GM21619 (cell line): ENCODE data around the gene SPEM3.

Experiments used
- ATAC-seq: cut with Tn5 transposase; IDR thresholded peaks from one replicate; pipeline ENCODE4 v1.9.1; 2021; ENCODE audit not compliant: unreplicated experiment

SPEM3 gene

GRCh38 chr17:7419819-7420610 is 8.6 kb upstream of the SPEM3 start, which contains the start of gene SPEM1:
Gene SPEM1 (plus strand): TSS chr17:7420324. CDS start chr17:7420385, 61 bp downstream.
- no peak for ATAC-seq

DNA sequence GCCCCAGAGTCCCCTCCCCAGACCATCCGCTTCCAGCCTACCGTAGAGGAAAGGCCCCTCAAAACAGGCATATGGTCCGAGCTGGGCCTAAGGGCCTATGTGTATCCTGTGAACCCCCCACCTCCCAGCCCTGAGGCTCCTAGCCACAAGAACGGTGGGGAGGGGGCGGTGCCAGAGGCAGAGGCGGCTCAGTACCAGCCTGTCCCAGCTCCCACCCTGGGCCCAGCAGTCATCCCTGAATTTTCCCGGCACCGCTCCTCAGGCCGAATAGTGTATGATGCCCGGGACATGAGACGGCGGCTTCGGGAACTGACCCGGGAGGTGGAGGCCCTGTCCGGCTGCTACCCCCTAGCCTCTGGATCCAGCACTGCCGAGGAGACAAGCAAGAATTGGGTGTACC is 7.5 kb upstream of the SPEM3 start:
- no peak for ATAC-seq

GRCh38 chr17:7423679-7424078 is 5.0 kb upstream of the SPEM3 start:
- ATAC-seq = no peak

DNA sequence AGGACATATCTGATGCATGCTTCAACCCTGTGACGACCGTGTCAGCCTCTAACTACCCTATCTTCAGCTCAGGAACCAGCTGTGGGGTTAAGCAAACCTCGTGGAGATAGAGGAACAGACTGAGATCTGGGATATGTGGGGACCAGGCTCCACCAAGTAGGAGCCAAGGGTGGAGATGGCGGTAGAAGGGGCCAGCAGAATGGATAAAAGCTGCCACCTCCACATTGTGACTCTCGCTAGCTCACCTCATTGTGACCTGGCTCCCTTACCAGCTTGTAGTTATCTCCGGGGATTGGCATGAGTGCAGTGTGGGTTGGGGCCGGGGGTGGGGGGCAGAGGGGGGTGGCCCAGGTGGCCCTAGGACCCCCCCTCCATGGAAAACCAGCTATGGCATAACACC is 3.3 kb upstream of the SPEM3 start, which contains the start of gene SPEM2:
Gene SPEM2, plus strand, starts transcription at position 301 of the 400 bp plus-strand sequence. Its CDS starts 73 bp downstream, at position 374.
- no peak for ATAC-seq

DNA sequence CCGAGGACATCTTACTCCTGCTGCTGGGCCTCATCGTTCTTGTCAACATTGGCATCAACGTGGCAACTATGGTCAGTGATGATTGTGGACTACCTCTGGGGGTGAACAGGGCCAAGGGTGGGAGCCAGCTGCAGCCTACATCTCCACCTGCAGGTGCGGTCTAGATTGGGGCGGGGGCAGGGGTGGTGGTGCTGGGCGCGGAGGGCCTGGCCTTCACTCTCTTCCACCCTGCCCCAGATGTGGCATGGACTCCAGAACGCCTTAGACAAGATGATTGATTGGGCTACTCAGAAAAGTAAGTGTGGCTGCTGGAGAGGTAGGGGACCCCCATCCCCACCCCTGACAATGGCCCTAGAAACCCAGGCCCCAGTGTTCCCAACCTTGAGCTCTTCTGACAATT is 2.9 kb upstream of the SPEM3 start:
- no peak for ATAC-seq

DNA sequence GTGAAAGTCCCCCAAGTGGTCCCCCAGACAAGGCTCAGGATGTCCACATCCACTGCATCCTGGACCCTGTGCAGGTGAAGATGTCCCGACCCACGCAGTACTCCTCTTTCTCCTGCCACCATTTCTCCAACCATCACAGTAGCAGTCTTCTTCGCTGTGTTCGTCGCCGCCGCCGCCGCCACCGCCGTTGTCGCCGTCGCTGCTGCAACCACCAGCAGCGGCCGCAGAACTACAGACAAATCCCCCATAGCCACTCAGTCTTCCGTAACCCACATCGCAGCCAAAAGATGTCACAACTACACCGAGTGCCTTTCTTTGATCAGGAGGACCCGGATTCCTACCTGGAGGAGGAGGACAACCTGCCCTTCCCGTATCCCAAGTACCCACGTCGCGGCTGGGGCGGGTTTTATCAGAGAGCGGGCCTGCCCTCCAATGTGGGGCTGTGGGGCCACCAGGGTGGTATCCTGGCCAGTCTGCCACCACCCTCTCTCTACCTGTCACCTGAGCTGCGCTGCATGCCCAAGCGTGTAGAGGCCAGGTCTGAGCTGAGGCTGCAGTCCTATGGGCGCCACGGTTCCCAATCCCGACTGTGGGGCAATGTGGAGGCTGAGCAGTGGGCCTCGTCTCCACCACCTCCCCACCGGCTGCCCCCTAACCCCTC is 2.3 kb upstream of the SPEM3 start:
- no peak for ATAC-seq

GRCh38 chr17:7426896-7427489 is 1.7 kb upstream of the SPEM3 start:
- ATAC-seq = no peak

DNA sequence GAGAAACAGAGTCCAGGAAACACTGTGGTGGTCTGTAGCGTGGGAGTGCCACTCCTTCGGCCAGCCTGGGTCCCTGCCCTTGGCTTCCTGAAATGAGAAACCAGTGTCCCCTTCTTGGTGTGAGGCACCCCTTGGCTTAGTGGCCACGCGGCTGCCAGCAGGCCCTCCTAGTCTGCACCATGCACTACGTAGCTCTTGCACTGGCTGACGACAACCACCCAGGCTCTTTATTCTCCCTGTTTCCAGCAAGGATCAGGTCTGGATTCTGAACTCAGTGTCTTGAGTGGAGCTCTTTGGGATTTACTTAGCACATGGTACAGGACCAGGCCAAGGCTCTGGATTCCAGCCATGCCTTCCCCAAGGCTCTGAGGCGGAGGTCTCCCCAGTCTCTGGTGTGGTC is 1.1 kb upstream of the SPEM3 start:
- ATAC-seq = no peak

GRCh38 chr17:7429722-7430121 is 1.1 kb downstream of the SPEM3 start:
- ATAC-seq = no peak

DNA sequence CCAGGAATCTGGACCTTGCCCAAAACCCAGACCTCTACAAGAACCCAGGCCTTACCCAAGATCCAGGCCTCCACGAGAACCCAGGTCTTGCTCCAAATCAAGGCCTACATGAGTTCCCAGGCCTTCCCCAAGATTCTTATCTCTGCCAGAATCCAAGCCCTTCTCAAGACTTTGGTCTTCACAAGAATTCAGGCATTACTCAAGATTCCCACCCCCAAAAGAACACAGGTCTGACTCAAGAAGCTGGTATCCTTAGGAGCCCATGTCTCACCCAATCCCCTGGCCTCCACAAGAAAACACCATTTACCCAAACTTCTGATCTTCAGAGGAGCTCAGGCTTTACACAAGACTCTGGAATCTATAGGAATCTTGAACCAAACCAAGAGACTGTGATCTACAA is 2.6 kb downstream of the SPEM3 start:
- ATAC-seq = no peak

DNA sequence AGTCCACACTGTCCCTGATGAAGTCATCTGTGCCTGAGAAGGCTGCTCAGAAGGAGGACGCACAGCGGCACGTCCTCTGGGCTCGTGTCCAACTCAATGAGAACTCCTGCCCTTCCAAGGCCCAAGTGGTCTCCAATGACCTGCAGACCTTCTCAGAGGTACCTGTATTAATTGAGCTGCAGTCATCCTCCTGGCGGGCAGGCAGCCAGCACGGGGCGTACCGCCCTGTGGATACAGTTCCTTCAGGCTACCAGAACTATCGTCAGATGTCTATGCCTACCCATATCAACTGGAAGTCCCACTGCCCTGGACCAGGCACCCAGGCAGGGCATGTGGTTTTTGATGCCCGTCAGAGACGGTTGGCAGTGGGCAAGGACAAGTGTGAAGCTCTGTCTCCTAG is 3.6 kb downstream of the SPEM3 start:
- no peak for ATAC-seq

- peak; percentile 19 for ATAC-seq
These were observed 7.3 kb downstream of the SPEM3 start for GRCh38 chr17:7435676-7436555.

- no peak for ATAC-seq
These were observed 8.1 kb downstream of the SPEM3 start for GRCh38 chr17:7436556-7437368.

GRCh38 chr17:7437369-7437863 is 8.8 kb downstream of the SPEM3 start:
- ATAC-seq = no peak

DNA sequence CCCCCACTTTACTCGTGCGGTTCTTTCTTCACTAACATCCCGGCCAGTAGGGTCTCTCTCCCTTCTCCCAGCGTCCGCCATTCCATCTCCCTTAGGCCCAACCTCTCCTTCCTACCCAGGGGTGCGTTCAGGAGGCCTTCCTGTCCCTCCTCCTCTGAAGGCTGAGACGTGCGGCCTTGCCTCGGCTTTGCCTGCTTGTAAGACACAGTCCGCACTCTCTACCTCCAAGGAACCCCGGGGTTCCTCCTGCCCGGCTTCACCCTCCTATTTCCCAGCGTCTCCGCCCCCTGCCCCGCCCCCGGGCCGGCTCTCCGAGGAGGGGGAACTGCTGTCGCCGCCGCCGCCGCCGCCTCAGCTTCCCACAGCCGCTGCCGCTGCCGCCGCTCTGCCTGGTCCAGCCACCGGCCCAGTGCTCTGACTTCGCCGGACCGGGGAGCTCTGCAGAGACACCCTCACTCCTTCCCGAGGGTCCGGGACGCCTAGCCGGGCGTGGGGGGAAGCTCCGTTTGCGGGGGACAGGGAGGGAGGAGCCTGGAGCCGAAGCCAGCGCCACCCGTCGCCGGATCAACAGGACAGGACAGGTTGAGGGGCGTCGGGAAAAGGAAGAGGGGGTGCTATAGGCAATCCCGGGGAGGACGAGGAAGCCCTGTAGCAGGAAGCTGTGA is 9.4 kb downstream of the SPEM3 start:
- ATAC-seq = no peak

DNA sequence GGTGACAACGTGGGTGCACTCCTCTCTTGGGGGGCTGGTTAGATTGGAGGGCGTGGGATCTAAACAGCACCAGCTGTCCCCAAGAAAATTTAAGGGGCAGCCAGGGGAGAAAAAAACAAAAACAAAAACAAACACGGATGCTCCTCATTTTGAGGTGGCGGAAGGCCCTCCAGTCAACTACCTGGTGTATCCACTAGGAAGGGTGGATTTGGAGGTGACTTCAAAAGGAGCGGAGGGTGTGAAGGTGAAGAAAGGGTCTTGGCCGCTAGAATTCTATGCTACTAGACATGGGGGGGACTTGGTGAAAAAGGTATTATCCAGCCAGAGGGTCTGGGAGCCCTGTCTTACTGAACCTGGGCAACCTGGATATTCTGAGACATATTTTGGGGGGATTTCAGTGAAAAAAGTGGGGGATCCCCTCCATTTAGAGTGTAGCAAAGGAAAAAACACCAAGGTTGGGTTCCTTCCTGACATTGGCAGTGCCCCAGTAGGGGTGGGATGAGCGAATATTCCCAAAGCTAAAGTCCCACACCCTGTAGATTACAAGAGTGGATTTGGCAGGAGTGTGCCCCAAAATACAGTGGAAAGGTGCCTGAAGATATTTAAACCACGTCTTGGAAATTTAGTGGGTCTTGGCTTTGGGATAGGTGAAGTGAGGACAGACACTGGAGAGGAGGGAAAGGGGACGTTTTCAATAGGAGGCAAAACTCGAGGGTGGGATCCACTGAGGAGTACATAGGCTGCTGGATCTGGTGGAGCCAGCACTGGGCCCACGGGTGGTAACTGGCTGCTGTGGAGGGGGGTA is 10.2 kb downstream of the SPEM3 start:
- ATAC-seq = no peak

DNA sequence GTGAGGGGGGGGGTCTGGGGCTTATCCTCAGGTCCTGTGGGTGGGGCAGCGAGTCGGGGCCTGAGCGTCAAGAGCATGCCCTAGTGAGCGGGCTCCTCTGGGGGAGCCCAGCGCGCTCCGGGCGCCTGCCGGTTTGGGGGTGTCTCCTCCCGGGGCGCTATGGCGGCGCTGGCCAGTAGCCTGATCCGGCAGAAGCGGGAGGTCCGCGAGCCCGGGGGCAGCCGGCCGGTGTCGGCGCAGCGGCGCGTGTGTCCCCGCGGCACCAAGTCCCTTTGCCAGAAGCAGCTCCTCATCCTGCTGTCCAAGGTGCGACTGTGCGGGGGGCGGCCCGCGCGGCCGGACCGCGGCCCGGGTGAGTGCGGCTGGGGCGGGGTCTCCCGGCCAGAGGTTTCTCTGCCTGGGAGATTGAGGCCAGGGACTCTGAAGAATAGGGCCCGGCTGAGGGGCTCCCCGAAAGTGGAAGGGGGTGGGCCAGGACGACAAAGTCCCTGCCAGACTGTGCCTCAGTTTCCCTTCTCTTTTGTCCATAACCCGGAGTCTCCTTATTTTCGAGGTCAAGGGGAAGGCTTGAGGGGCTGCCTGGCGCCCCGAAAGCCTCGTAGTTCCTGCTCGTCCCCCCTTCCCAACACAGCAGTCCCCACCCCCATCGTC is 10.9 kb downstream of the SPEM3 start, which contains the start of gene FGF11:
Gene FGF11, plus strand, starts transcription at position 51 of the 651 bp plus-strand sequence. Its CDS starts 109 bp downstream, at position 160.
- no peak for ATAC-seq
